Measurements from ENCODE around the gene SELENOM. TPM values are rescaled to one million over a fixed set of nuclear protein-coding genes. Genes with fewer than 3 reads are reported as not detected.

The SELENOM gene
- total and polyA plus RNA-seq, 2 of the 8 experiments (the other 6 are each of a cell fraction or from before 2014, with no cell fraction given): 22.7 to 40.0 TPM

DNA sequence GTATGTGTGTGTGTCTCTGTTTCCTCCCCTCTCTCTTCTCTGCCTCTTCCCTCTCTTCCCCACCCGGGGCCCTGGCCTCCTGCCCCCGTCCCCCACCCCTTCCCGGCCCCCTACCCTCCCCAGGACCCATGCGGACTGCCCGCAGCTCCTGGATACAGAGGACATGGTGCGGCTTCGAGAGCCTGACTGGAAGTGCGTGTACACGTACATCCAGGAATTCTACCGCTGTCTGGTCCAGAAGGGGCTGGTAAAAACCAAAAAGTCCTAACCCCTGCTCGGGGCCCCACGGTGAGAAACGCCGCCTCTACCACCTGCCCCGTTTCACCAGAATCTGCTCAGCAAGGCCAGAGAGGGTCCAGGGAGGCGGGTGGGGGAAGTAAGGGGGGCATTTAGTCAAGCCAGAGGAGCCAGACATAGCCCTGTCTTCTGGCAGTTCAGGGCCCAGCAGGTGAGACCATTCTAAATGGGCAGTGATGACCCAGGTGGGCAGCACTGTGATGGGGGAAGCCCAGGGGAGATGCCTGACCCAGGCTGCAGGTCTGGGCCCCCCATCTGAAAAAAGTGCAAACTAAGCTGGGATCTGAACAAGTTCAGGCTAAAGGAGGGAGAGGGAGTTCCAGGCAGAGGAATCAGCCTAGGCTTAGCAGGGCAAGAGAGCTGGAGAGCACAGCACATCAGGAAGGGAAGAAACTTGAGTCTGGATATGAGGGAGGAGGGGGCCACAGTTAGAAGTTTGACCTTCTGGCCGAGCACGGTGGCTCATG is 6.4 kb downstream of the SELENOM start:
- H3K9ac ChIP-seq (replicated peaks in 1 of 4; ENCODE audit: extremely low read depth in 1 of 4, low read depth in 3 of 4, low read length in 3 of 4): no peak overlapping the region
- peaks cover under 1 to 9% (median 9%) of the 10 kb centered on the region in 4 experiments for H3K27me3 ChIP-seq (replicated peaks in 1 of 4; ENCODE audit: control insufficient read depth in 3 of 4, extremely low read depth in 1 of 4, insufficient read depth in 3 of 4, low read length in 3 of 4)
- H2AK5ac ChIP-seq (ENCODE audit: low read depth, low read length): no peak overlapping the region
- FAIRE-seq (no peak), DNase-seq (ENCODE audit: low read depth in 1 of 2, low spot score in 2 of 2) (no peak)
- WGBS, 2 experiments (ENCODE audit: extremely low coverage in 1 of 2, insufficient coverage in 1 of 2, insufficient read length in 1 of 2, insufficient replicate concordance in 2 of 2, low coverage in 1 of 2, low lambda C conversion rate in 2 of 2, missing lambda C conversion rate in 1 of 2): 94% methylated on average over 15 of the region's 18 CpGs; no CpG with 5 or more reads in 1 of the 2 experiments
- no peak overlapping the region for H2BK120ac ChIP-seq (replicated peaks; ENCODE audit: low read depth, low read length)
- no peak overlapping the region for H3K27ac ChIP-seq (ENCODE audit: low read depth, low read length)
- no peaks in the 10 kb centered on the region for H3K9me3 ChIP-seq (ENCODE audit: insufficient read depth in 2 of 2, low read depth in 1 of 2, low read length in 1 of 2)
- H2BK12ac ChIP-seq (ENCODE audit: low read depth, low read length): no peak overlapping the region
- no peak overlapping the region for H3K56ac ChIP-seq (replicated peaks; ENCODE audit: insufficient read length, low read depth, low read length)
- no peak overlapping the region for H3K23ac ChIP-seq (ENCODE audit: insufficient read length)
- H3K4me1 ChIP-seq (replicated peaks in 1 of 4; ENCODE audit: control insufficient read depth in 3 of 4, insufficient read depth in 4 of 4, low read length in 3 of 4): peaks cover 5 to 25% (median 18%) of the 10 kb centered on the region in 4 experiments
- H3K79me2 ChIP-seq (ENCODE audit: control insufficient read depth in 1 of 2, insufficient read depth in 2 of 2, low read length in 2 of 2): no peaks in the 10 kb centered on the region
- no peaks in the 10 kb centered on the region; the same call in 1 of the 2 replicates for H3K79me1 ChIP-seq (ENCODE audit: low read depth, low read length)
- ChIA-PET CTCF (ENCODE audit: partially characterized antibody) (interaction anchor here (16.8 kb wide), 1 partner anchor 17 kb away, joined by 207 read pairs; the partner anchor contains the start of gene SMTN), POLR2A (ENCODE audit: partially characterized antibody) (interaction anchor here (0.8 to 2.0 kb wide), 5 partner anchors 9 to 135 kb away, joined by 3 to 4 read pairs (median 3); partner anchors contain the start of genes MORC2 and TUG1)
- no peak overlapping the region for H2BK5ac ChIP-seq (ENCODE audit: low read depth, low read length)
- no peak overlapping the region for H2AFZ ChIP-seq (ENCODE audit: low read length)
- no peak overlapping the region for H4K91ac ChIP-seq (replicated peaks; ENCODE audit: insufficient read length, low read length)
- H3K4me2 ChIP-seq (ENCODE audit: insufficient read depth in 1 of 2, low read depth in 2 of 2, low read length in 2 of 2): no peak overlapping the region
- H2BK20ac ChIP-seq (ENCODE audit: low read length): no peak overlapping the region
- H4K5ac ChIP-seq (ENCODE audit: insufficient read length, low read depth, low read length): no peak overlapping the region
- no peak overlapping the region for H3K4me3 ChIP-seq (ENCODE audit: extremely low read depth in 1 of 4, insufficient read depth in 2 of 4, low read depth in 3 of 4, low read length in 4 of 4)
- H3K23me2 ChIP-seq (ENCODE audit: low read depth, low read length): peaks cover 7% of the 10 kb centered on the region; the same call in 1 of the 2 replicates
- no peak overlapping the region for H3K4ac ChIP-seq (replicated peaks; ENCODE audit: insufficient read length, low read depth, low read length)
- peaks cover 0 to 2% of the 10 kb centered on the region in 2 experiments for H4K20me1 ChIP-seq (replicated peaks in 1 of 2; ENCODE audit: control insufficient read depth in 1 of 2, insufficient read depth in 2 of 2, low read length in 2 of 2)
- H2BK15ac ChIP-seq (ENCODE audit: low read length): no peak overlapping the region
- no peaks in the 10 kb centered on the region for H3K36me3 ChIP-seq (ENCODE audit: control insufficient read depth in 2 of 4, insufficient read depth in 4 of 4, low read length in 3 of 4)
- no peak overlapping the region for H3K14ac ChIP-seq (ENCODE audit: insufficient read length)
- no peak overlapping the region; the same call in 1 of the 2 replicates for H4K8ac ChIP-seq (ENCODE audit: extremely low read depth, insufficient read depth, low read length)
- H3K18ac ChIP-seq (ENCODE audit: extremely low read depth, low read length): no peak overlapping the region
- TF ChIP-seq EZH2 (IDR thresholded peaks at IDR 0.05; ENCODE audit: low read depth, low read length, severe bottlenecking) (no peak), NRF1 (IDR thresholded peaks at IDR 0.05; ENCODE audit: low read depth, low read length) (no peak), GABPA (IDR thresholded peaks at IDR 0.05; ENCODE audit: borderline replicate concordance, insufficient read depth, low read length) (no peak), ATF3 (IDR thresholded peaks at IDR 0.05; ENCODE audit: insufficient read depth, low read depth, low read length) (no peak), TCF12 (IDR thresholded peaks at IDR 0.05; ENCODE audit: low read depth, low read length) (no peak)
- TF ChIP-seq, protein P1, sequence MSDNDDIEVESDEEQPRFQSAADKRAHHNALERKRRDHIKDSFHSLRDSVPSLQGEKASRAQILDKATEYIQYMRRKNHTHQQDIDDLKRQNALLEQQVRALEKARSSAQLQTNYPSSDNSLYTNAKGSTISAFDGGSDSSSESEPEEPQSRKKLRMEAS (IDR thresholded peaks at IDR 0.05): no peak
